H1 (cell line): ENCODE measurements around the gene CFL2. TPM values are rescaled to one million over a fixed set of nuclear protein-coding genes. Genes with fewer than 3 reads are reported as not detected.

Source experiments
- CTCF ChIA-PET: fragments of 300-600 bp; sonication (Branson Sonifier 250); formaldehyde crosslinking; loops from one replicate; lab custom pipeline; 2021; ENCODE audit not compliant: partially characterized antibody; lab: Charles Lee
- POLR2A ChIA-PET: fragments of 300-600 bp; sonication (Branson Sonifier 250); formaldehyde crosslinking; loops from one replicate; lab custom pipeline; 2021; ENCODE audit warnings: inconsistent platforms; ENCODE audit not compliant: partially characterized antibody; lab: Charles Lee
- DNase-seq, 2 experiments: peaks; one replicate each; pipeline versions ENCODE4 v3.0.0 to v3.0.0-alpha.2; 2010 to 2022; ENCODE audit warnings: low spot score in 2 of 2, low read depth in 1 of 2, mixed read lengths in 1 of 2
- FAIRE-seq: peaks from 2 replicates; lab custom pipeline; 2011; peaks lifted over from hg19 to GRCh38; lab: Jason Lieb, UNC
- H2AFZ ChIP-seq: 2 replicates; pipeline ENCODE4 v1.8.1; 2012; ENCODE audit warnings: low read length, inconsistent platforms
- H2AK5ac ChIP-seq: 2 replicates; pipeline ENCODE4 v1.6.1; 2013; ENCODE audit warnings: low read depth, low read length
- H2BK120ac ChIP-seq: replicated peaks from 2 replicates; pipeline ENCODE3; 2013; ENCODE audit warnings: low read depth, low read length, inconsistent platforms
- H2BK12ac ChIP-seq: 2 replicates; pipeline ENCODE4 v1.6.1; 2013; ENCODE audit warnings: low read depth, low read length
- H2BK15ac ChIP-seq: 2 replicates; pipeline ENCODE4 v1.6.1; 2013; ENCODE audit warnings: low read length
- H2BK20ac ChIP-seq: 2 replicates; pipeline ENCODE4 v1.6.1; 2013; ENCODE audit warnings: low read length
- H2BK5ac ChIP-seq: 2 replicates; pipeline ENCODE4 v1.6.1; 2013; ENCODE audit warnings: low read depth, low read length
- H3K14ac ChIP-seq: 2 replicates; pipeline ENCODE4 v1.6.1; 2013; ENCODE audit warnings: inconsistent platforms; ENCODE audit not compliant: insufficient read length
- H3K18ac ChIP-seq: 2 replicates; pipeline ENCODE4 v1.6.1; 2013; ENCODE audit warnings: low read length; ENCODE audit errors: extremely low read depth
- H3K23ac ChIP-seq: 2 replicates; pipeline ENCODE4 v1.6.1; 2013; ENCODE audit warnings: inconsistent platforms; ENCODE audit not compliant: insufficient read length
- H3K23me2 ChIP-seq: 2 replicates; pipeline ENCODE4 v1.6.1; 2013; ENCODE audit warnings: low read depth, low read length
- H3K27ac ChIP-seq: 2 replicates; pipeline ENCODE4 v1.6.1; 2011; ENCODE audit warnings: low read depth, low read length, inconsistent platforms
- H3K27me3 ChIP-seq, 4 experiments: replicated peaks in 1 of 4; 1 replicate in 1 of 4; 2 replicates in 3 of 4; pipeline versions ENCODE4 v1.6.1 to v1.8.1; 2011 to 2013; ENCODE audit warnings: low read length in 3 of 4, mild to moderate bottlenecking in 3 of 4, inconsistent platforms in 2 of 4, mixed read lengths in 2 of 4, moderate library complexity in 1 of 4; ENCODE audit not compliant: control insufficient read depth in 3 of 4, insufficient read depth in 3 of 4; ENCODE audit errors: extremely low read depth in 1 of 4
- H3K36me3 ChIP-seq, 4 experiments: 2 replicates each; pipeline versions ENCODE4 v1.6.1 to v1.8.1; 2011 to 2013; ENCODE audit warnings: mild to moderate bottlenecking in 4 of 4, low read length in 3 of 4, moderate library complexity in 2 of 4, control low read depth in 1 of 4, inconsistent platforms in 1 of 4; ENCODE audit not compliant: insufficient read depth in 4 of 4, control insufficient read depth in 2 of 4
- H3K4ac ChIP-seq: replicated peaks from 2 replicates; pipeline ENCODE3; 2013; ENCODE audit warnings: low read length, low read depth, mixed read lengths, inconsistent platforms; ENCODE audit not compliant: insufficient read length
- H3K4me1 ChIP-seq, 4 experiments: replicated peaks in 1 of 4; 1 replicate in 1 of 4; 2 replicates in 3 of 4; pipeline versions ENCODE4 v1.6.1 to v1.8.1; 2011 to 2013; ENCODE audit warnings: low read length in 3 of 4, inconsistent platforms in 2 of 4, mixed read lengths in 1 of 4; ENCODE audit not compliant: insufficient read depth in 4 of 4, control insufficient read depth in 3 of 4
- H3K4me2 ChIP-seq, 2 experiments: 2 replicates each; pipeline versions ENCODE4 v1.6.1 to v1.8.1; 2011 to 2013; ENCODE audit warnings: low read depth in 2 of 2, low read length in 2 of 2, control low read depth in 1 of 2, inconsistent platforms in 1 of 2, mild to moderate bottlenecking in 1 of 2; ENCODE audit not compliant: insufficient read depth in 1 of 2
- H3K4me3 ChIP-seq, 4 experiments: fragments of 200-600, 300-600 bp in 1 of 4; sonication (generic), shearing (Covaris generic), sonication (Bioruptor Twin) in 1 of 4; 2 replicates each; pipeline versions ENCODE4 v1.5.1 to v1.8.1; 2011 to 2016; ENCODE audit warnings: low read length in 4 of 4, low read depth in 3 of 4, control low read depth in 2 of 4, inconsistent platforms in 2 of 4, mild to moderate bottlenecking in 2 of 4, mixed read lengths in 1 of 4, moderate library complexity in 1 of 4; ENCODE audit not compliant: insufficient read depth in 2 of 4; ENCODE audit errors: extremely low read depth in 1 of 4
- H3K56ac ChIP-seq: replicated peaks from 2 replicates; pipeline ENCODE3; 2013; ENCODE audit warnings: low read depth, mild to moderate bottlenecking, mixed read lengths, low read length, inconsistent platforms; ENCODE audit not compliant: insufficient read length
- H3K79me1 ChIP-seq: 2 replicates; pipeline ENCODE4 v1.6.1; 2013; ENCODE audit warnings: low read depth, low read length, control low read depth
- H3K79me2 ChIP-seq, 2 experiments: 2 replicates each; pipeline versions ENCODE4 v1.6.1 to v1.8.1; 2012 to 2013; ENCODE audit warnings: low read length in 2 of 2, mild to moderate bottlenecking in 2 of 2, inconsistent platforms in 1 of 2; ENCODE audit not compliant: insufficient read depth in 2 of 2, control insufficient read depth in 1 of 2
- H3K9ac ChIP-seq, 4 experiments: replicated peaks in 1 of 4; 1 replicate in 1 of 4; 2 replicates in 3 of 4; pipeline versions ENCODE4 v1.6.1 to v1.8.1; 2011 to 2013; ENCODE audit warnings: low read depth in 3 of 4, low read length in 3 of 4, control low read depth in 2 of 4, mild to moderate bottlenecking in 2 of 4, moderate library complexity in 2 of 4, inconsistent platforms in 1 of 4; ENCODE audit errors: extremely low read depth in 1 of 4
- H3K9me3 ChIP-seq, 2 experiments: 2 replicates each; pipeline versions ENCODE4 v1.6.1 to v1.8.1; 2012 to 2013; ENCODE audit warnings: mild to moderate bottlenecking in 2 of 2, moderate library complexity in 2 of 2, control low read depth in 1 of 2, inconsistent platforms in 1 of 2, low read depth in 1 of 2, low read length in 1 of 2, mixed read lengths in 1 of 2; ENCODE audit not compliant: insufficient read depth in 2 of 2
- H4K20me1 ChIP-seq, 2 experiments: replicated peaks in 1 of 2; 2 replicates each; pipeline versions ENCODE3 to v1.8.1; 2011 to 2013; ENCODE audit warnings: inconsistent platforms in 2 of 2, low read length in 2 of 2, mild to moderate bottlenecking in 1 of 2; ENCODE audit not compliant: insufficient read depth in 2 of 2, control insufficient read depth in 1 of 2
- H4K5ac ChIP-seq: 2 replicates; pipeline ENCODE4 v1.6.1; 2013; ENCODE audit warnings: low read length, low read depth, mixed read lengths, inconsistent platforms; ENCODE audit not compliant: insufficient read length
- H4K8ac ChIP-seq: 2 replicates; pipeline ENCODE4 v1.8.0; 2013; ENCODE audit warnings: mild to moderate bottlenecking, moderate library complexity, low read length, inconsistent platforms; ENCODE audit not compliant: insufficient read depth; ENCODE audit errors: extremely low read depth
- H4K91ac ChIP-seq: replicated peaks from 2 replicates; pipeline ENCODE3; 2013; ENCODE audit warnings: low read length, mixed read lengths, inconsistent platforms; ENCODE audit not compliant: insufficient read length
- BACH1 ChIP-seq: IDR thresholded peaks from 2 replicates; pipeline ENCODE4 v1.6.1; 2012; ENCODE audit warnings: low read length, improper control_type of control experiment
- CBX8 ChIP-seq: fragments of 300-800, 300-1000 bp; sonication (generic); IDR thresholded peaks from 2 replicates; pipeline ENCODE4 v1.7.1; 2016; ENCODE audit warnings: low read depth, low read length, borderline replicate concordance
- CHD1 ChIP-seq: IDR thresholded peaks from 2 replicates; pipeline ENCODE4 v1.6.1; 2012; ENCODE audit warnings: low read depth, low read length, improper control_type of control experiment
- GABPA ChIP-seq: IDR thresholded peaks from 2 replicates; pipeline ENCODE4 v1.6.1; 2011; ENCODE audit warnings: mild to moderate bottlenecking, low read length, moderate library complexity, borderline replicate concordance; ENCODE audit not compliant: insufficient read depth
- HDAC2 ChIP-seq, 2 experiments: fragments of 300-600 bp in 1 of 2; sonication (generic) in 1 of 2; IDR thresholded peaks; 2 replicates each; pipeline ENCODE4 v1.6.1; 2011 to 2012; ENCODE audit warnings: low read depth in 2 of 2, low read length in 2 of 2, mild to moderate bottlenecking in 2 of 2, moderate library complexity in 2 of 2, borderline replicate concordance in 1 of 2, inconsistent platforms in 1 of 2
- RAD21 ChIP-seq, 2 experiments: IDR thresholded peaks in 1 of 2; conservative IDR thresholded peaks in 1 of 2; 2 replicates each; pipeline ENCODE4 v1.6.1; 2011; ENCODE audit warnings: low read depth in 2 of 2, low read length in 2 of 2, improper control_type of control experiment in 1 of 2, inconsistent platforms in 1 of 2, mild to moderate bottlenecking in 1 of 2, moderate library complexity in 1 of 2
- SIRT6 ChIP-seq: IDR thresholded peaks from one replicate; pipeline ENCODE4 v1.7.1; 2012; ENCODE audit warnings: low read length, inconsistent platforms
- TAF1 ChIP-seq: IDR thresholded peaks from 2 replicates; pipeline ENCODE4 v1.6.1; 2011; ENCODE audit warnings: mild to moderate bottlenecking, low read depth, low read length
- TAF7 ChIP-seq: optimal IDR thresholded peaks from 2 replicates; pipeline ENCODE3; 2011; ENCODE audit warnings: low read depth, mild to moderate bottlenecking, inconsistent platforms, low read length, moderate library complexity, borderline replicate concordance
- TEAD4 ChIP-seq: IDR thresholded peaks from 2 replicates; pipeline ENCODE4 v1.6.1; 2012; ENCODE audit warnings: low read depth, low read length, inconsistent platforms, mixed read lengths
- WGBS, 2 experiments: shearing (Covaris generic) in 1 of 2; methylation state at CpG; one replicate each; pipeline versions ENCODE4 v1.1.6 to v1.1.7; 2013 to 2015; ENCODE audit warnings: low lambda C conversion rate in 2 of 2, mixed read lengths in 2 of 2, inconsistent platforms in 1 of 2, low coverage in 1 of 2, missing lambda C conversion rate in 1 of 2; ENCODE audit not compliant: insufficient replicate concordance in 2 of 2, insufficient coverage in 1 of 2, insufficient read length in 1 of 2; ENCODE audit errors: extremely low coverage in 1 of 2, missing lambda C conversion rate in 1 of 2; 5-methylcytosine and 5-hydroxymethylcytosine counted together
- polyA plus RNA-seq, 7 experiments: library from polyadenylated mRNA; depleted of rRNA in 3 of 7; stranded (reverse) in 5 of 7; unstranded in 2 of 7; fragments of >200 nt in 5 of 7; fragments of 200-250 nt in 2 of 7; gene quantifications; 1 replicate in 5 of 7; 2 replicates in 1 of 7; 4 replicates in 1 of 7; pipeline versions ENCODE4 v1.2.1 to v1.2.3, GENCODE V29; 2011 to 2013; ENCODE audit warnings: missing spikeins in 2 of 7, mixed read lengths in 2 of 7
- total RNA-seq: library from RNA; stranded (reverse); fragmentation: NEBNext Ultra II Directional; extraction: Animal tissue kit (Norgen Biotek cat#: 25700); gene quantifications from 2 replicates; pipeline ENCODE4 v1.2.1, GENCODE V29; 2021
- TF ChIP-seq, protein P1 (sequence below): IDR thresholded peaks from 2 replicates; pipeline ENCODE4 v1.6.1; 2011; ENCODE audit warnings: low read length, improper control_type of control experiment

The CFL2 gene
- total and polyA plus RNA-seq, 2 of the 8 experiments (the other 6 are each of a cell fraction or from before 2014, with no cell fraction given): 9.7 to 20.5 TPM

DNA sequence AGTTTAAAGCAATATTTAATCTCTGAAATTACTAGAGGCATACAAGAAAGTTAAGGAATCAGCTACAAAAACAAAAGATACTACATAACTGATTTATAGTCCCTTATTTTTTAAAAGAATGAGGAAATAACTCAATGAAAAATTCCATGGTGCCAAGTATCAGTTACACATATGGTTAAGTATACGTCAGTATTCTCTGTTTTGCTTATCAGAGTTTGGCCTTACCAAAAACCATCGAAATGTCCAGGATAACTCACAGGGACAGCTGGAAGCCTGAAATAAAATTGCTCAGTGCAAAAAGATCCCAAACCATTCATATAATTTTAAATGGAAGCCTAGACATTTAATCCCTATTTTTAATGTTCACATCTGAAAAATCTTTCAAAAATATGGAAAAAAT is 3.6 kb downstream of the CFL2 start:
- H2BK15ac ChIP-seq: no peak overlapping the region
- no peak overlapping the region for H3K27ac ChIP-seq
- H2AFZ ChIP-seq: no peak overlapping the region
- FAIRE-seq (no peak), DNase-seq (no peak)
- H3K4me2 ChIP-seq: no peak overlapping the region
- no peak overlapping the region for H4K5ac ChIP-seq
- H3K4me3 ChIP-seq: no peak overlapping the region
- H4K20me1 ChIP-seq: no peaks in the 10 kb centered on the region
- peaks cover 0 to 14% (median 2%) of the 10 kb centered on the region in 4 experiments; a peak in 2 of 8 replicates for H3K36me3 ChIP-seq
- H3K9me3 ChIP-seq: no peaks in the 10 kb centered on the region
- H3K56ac ChIP-seq: no peak overlapping the region
- H3K23ac ChIP-seq: no peak overlapping the region
- H4K8ac ChIP-seq: no peak overlapping the region
- no peaks in the 10 kb centered on the region for H3K4me1 ChIP-seq
- H3K27me3 ChIP-seq: peaks cover 0 to 4% (median 0%) of the 10 kb centered on the region in 4 experiments; a peak in 3 of 7 replicates
- H3K79me2 ChIP-seq: peaks cover 0 to 7% of the 10 kb centered on the region in 2 experiments; a peak in 2 of 4 replicates
- TF ChIP-seq BACH1: no peak
- TF ChIP-seq, protein P1, sequence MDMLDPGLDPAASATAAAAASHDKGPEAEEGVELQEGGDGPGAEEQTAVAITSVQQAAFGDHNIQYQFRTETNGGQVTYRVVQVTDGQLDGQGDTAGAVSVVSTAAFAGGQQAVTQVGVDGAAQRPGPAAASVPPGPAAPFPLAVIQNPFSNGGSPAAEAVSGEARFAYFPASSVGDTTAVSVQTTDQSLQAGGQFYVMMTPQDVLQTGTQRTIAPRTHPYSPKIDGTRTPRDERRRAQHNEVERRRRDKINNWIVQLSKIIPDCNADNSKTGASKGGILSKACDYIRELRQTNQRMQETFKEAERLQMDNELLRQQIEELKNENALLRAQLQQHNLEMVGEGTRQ: no peak
- TF ChIP-seq CHD1: no peak
- no peak for TF ChIP-seq TEAD4
- TF ChIP-seq TAF1: no peak
- no peak for TF ChIP-seq HDAC2 (IDR thresholded peaks at IDR 0.05; ENCODE audit: borderline replicate concordance in 1 of 2, low read depth in 2 of 2, low read length in 2 of 2)
- no peak for TF ChIP-seq GABPA
- TF ChIP-seq TAF7: no peak
- TF ChIP-seq RAD21 (IDR thresholded peaks at IDR 0.05 in 1 of 2, conservative IDR thresholded peaks at IDR 0.05 in 1 of 2; ENCODE audit: low read depth in 2 of 2, low read length in 2 of 2): no peak
- no peak for TF ChIP-seq CBX8
- TF ChIP-seq SIRT6: no peak
- no peak overlapping the region for H2BK120ac ChIP-seq
- H4K91ac ChIP-seq: no peak overlapping the region
- no peak overlapping the region for H2BK12ac ChIP-seq
- no peak overlapping the region for H3K4ac ChIP-seq
- H3K18ac ChIP-seq: no peak overlapping the region
- H2BK20ac ChIP-seq: no peak overlapping the region
- POLR2A ChIA-PET: interaction anchor here (0.9 to 1.7 kb wide), 3 partner anchors 11 to 18 kb away, joined by 3 to 4 read pairs (median 3); no protein-coding TSS in a partner anchor
- peaks cover 3% of the 10 kb centered on the region for H3K23me2 ChIP-seq
- 91% methylated on average over 2 of the region's 2 CpGs; no CpG with 5 or more reads in 1 of the 2 experiments for WGBS, 2 experiments
- CTCF ChIA-PET: interaction anchor here (1.0 kb wide), 1 partner anchor 12 kb away, joined by 5 read pairs; no protein-coding TSS in a partner anchor
- H3K79me1 ChIP-seq: no peaks in the 10 kb centered on the region
- no peak overlapping the region for H2BK5ac ChIP-seq
- H3K14ac ChIP-seq: no peak overlapping the region
- H3K9ac ChIP-seq: no peak overlapping the region
- no peak overlapping the region for H2AK5ac ChIP-seq
